ENCODE results near the gene TWIST1.

TWIST1 gene

DNA sequence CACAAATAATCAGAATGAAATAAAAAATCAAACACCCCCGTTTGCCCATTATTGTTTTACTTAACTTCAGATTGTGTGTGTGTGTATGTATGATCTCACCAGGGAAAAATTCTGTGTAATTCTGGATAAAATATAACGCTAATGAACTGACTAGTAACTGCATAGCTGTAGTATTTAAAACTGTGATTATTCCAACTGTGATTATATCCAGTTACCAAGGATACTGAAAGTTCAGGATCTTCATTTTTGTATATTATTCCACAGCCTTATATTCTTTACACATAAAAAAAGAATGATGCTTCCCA, 2.9 kb downstream of the TWIST1 start:
- TF ChIP-seq MYC (IDR thresholded peaks at IDR 0.05; ENCODE audit: low read depth, low read length) (no peak), POLR2A (IDR thresholded peaks at IDR 0.05; ENCODE audit: extremely low read depth, insufficient read length) (no peak), MAX (IDR thresholded peaks at IDR 0.05; ENCODE audit: low read depth, low read length) (no peak)
- TF ChIP-seq, protein P1, sequence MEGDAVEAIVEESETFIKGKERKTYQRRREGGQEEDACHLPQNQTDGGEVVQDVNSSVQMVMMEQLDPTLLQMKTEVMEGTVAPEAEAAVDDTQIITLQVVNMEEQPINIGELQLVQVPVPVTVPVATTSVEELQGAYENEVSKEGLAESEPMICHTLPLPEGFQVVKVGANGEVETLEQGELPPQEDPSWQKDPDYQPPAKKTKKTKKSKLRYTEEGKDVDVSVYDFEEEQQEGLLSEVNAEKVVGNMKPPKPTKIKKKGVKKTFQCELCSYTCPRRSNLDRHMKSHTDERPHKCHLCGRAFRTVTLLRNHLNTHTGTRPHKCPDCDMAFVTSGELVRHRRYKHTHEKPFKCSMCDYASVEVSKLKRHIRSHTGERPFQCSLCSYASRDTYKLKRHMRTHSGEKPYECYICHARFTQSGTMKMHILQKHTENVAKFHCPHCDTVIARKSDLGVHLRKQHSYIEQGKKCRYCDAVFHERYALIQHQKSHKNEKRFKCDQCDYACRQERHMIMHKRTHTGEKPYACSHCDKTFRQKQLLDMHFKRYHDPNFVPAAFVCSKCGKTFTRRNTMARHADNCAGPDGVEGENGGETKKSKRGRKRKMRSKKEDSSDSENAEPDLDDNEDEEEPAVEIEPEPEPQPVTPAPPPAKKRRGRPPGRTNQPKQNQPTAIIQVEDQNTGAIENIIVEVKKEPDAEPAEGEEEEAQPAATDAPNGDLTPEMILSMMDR (IDR thresholded peaks at IDR 0.05; ENCODE audit: low read depth, low read length), result no peak
- DNase-seq (ENCODE audit: low read depth), result no peak
- H3K4me3 ChIP-seq (ENCODE audit: low read depth, low read length), result no peak overlapping the region

DNA sequence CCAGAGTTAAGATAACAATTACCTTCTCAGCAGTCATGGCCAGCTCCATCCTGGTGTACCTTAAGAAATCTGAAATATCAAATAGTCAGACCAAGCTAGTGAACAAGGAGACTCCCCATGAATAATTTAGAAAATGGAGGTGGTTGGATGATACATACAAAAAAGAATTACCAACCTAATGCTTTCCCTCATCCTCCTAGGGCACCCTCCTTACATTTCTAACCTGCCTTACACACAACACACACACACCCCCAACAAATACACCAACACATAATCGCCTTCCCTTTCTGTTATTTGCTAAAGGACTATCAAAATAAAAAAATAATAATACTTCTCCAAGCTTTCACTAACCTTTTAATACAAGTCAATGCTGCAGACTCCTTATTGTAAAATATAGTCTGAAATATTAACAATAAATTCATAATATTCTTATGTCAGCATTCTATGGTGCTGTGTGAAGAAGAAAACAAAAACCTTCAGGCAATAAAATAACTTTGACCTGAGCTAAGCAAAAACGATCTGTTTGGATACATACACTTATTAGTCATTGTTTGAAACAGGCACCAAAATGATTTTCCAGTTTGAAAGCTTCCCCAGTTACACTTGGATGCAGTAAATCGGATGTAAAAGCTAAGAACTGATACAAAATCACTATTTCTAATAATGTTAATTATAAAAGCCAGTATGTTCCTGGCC, 3.4 kb downstream of the TWIST1 start:
- TF ChIP-seq MAX (IDR thresholded peaks at IDR 0.05; ENCODE audit: low read depth, low read length) (no peak), POLR2A (IDR thresholded peaks at IDR 0.05; ENCODE audit: extremely low read depth, insufficient read length) (no peak), MYC (IDR thresholded peaks at IDR 0.05; ENCODE audit: low read depth, low read length) (no peak)
- TF ChIP-seq, protein P1 (IDR thresholded peaks at IDR 0.05; ENCODE audit: low read depth, low read length), result no peak
- H3K4me3 ChIP-seq (ENCODE audit: low read depth, low read length), result no peak overlapping the region
- no peak for DNase-seq (ENCODE audit: low read depth)

GRCh38 chr7:19113002-19113350, 4.5 kb downstream of the TWIST1 start:
- no peak for DNase-seq (ENCODE audit: low read depth)
- no peak overlapping the region for H3K4me3 ChIP-seq (ENCODE audit: low read depth, low read length)
- TF ChIP-seq MYC (IDR thresholded peaks at IDR 0.05; ENCODE audit: low read depth, low read length), result no peak
- no peak for TF ChIP-seq POLR2A (IDR thresholded peaks at IDR 0.05; ENCODE audit: extremely low read depth, insufficient read length)
- TF ChIP-seq, protein P1 (IDR thresholded peaks at IDR 0.05; ENCODE audit: low read depth, low read length), result no peak
- TF ChIP-seq MAX (IDR thresholded peaks at IDR 0.05; ENCODE audit: low read depth, low read length), result no peak

DNA sequence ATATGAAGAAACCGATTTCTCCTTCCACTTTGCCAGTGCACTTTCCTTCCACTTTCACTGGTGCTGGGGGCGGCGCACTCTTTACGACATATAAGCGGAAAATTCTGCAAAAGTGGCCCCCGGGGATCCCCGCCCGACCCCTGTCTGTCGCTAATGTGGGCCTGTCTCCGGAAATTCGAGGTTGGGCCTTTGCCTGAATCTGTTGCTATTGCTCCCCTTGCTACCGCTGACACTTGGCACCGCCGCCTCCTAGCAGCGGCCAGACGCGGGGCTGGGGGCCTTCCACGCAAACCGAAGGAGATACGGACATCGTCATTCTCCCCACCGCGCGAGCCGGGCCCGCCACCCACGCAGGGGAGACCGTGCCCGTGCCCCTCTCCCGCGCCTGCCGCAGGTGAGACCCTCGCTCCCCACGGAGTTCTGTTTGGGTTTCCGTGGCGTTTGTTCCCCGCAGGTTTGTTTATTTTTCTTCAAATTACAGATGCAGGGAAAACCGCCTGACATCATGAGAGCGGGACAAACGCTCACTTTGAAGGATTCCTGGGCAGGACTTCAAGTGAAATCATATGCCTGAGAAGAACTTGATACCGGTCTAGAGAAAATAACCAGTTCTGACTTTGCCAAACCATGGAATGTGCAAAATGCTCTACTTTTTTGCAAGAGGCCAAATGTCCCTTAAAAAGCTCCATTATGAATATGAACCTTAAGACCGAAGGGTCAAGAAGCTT, 5.0 kb downstream of the TWIST1 start:
- DNase-seq (ENCODE audit: low read depth), result no peak
- TF ChIP-seq POLR2A (IDR thresholded peaks at IDR 0.05; ENCODE audit: extremely low read depth, insufficient read length) (no peak), MYC (IDR thresholded peaks at IDR 0.05; ENCODE audit: low read depth, low read length) (no peak)
- TF ChIP-seq, protein P1 (IDR thresholded peaks at IDR 0.05; ENCODE audit: low read depth, low read length), result no peak
- H3K4me3 ChIP-seq (ENCODE audit: low read depth, low read length), result no peak overlapping the region

DNA sequence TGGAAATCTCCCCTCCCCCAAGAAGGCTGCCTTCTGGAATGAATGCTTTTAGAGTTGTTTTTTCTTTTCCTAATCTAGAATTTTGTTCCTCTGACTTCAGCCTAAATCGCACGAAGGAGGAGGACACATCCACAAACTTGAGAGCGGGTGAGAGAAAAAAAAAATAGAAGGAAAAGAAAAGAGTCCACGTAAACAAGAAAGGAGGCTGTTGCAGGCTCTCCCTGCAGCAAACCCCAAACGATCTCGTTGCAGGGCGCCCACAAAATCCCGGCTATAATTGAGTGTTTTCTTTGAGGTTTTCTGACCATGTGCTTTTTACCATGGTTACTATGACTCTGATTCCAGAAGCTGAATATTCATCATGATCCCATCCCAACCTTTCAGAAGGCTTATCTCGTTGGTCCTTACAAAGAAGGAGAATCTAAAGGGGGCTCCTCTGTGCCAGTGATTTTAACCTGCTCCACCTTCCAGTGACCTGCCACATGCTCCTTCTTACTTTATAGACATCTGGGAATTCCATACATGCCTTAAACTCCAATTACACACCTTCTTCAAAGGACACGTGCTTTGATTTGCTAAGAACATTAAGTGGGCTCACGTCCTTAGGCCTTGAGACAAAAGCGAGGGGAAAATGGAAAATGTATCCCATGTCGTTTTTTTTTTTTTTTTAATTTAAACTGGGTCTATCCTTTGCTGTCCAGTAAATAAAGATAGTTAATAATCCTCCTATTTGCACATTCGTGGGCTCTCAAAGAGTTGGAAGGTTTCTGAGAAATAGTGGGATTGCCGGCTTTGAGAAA, 5.8 kb downstream of the TWIST1 start:
- TF ChIP-seq MYC (IDR thresholded peaks at IDR 0.05; ENCODE audit: low read depth, low read length) (no peak), POLR2A (IDR thresholded peaks at IDR 0.05; ENCODE audit: extremely low read depth, insufficient read length) (no peak), MAX (IDR thresholded peaks at IDR 0.05; ENCODE audit: low read depth, low read length) (no peak)
- TF ChIP-seq, protein P1 (IDR thresholded peaks at IDR 0.05; ENCODE audit: low read depth, low read length), result no peak
- no peak overlapping the region for H3K4me3 ChIP-seq (ENCODE audit: low read depth, low read length)
- no peak for DNase-seq (ENCODE audit: low read depth)
